ENCODE data around the gene HPCAL4. TPM values are rescaled to one million over a fixed set of nuclear protein-coding genes. Genes with fewer than 3 reads are reported as not detected.
A peak's percentile ranks its signal among the peaks of the same experiment; 100 is the strongest.

The HPCAL4 gene
- total and polyA plus RNA-seq, 9 of the 15 experiments (the other 6 are each of a cell fraction or from before 2014, with no cell fraction given): 0.01 to 0.04 (median 0.04) TPM; not detected in 4

DNA sequence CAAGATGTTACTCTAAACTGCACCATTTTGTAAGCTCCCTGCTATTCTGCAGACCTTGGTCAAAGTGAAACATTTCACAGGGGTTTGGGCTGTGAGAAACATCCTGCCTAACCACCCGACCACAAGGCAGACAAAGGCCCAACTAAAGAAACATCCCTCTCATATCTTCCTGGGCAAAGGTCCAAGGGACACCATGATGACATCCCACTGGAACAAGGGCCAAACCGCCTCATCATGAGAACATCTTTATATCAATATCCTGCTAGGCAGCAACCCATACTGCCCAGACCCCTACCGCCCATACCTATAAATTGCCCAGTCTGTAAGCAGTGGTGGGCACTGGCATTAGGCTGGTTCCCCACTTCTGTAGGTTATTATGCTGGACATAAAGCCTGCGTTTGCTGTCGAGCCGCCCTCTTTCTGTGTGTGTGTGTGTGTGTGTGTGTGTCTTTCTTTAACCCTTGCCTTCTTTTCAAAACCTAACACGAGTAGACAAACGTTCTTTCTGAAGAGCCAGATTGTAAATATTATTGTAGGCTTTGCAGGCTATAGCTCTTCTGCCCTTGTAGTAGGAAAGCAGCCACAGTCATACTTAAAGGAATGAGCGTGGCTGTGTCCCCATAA, 46.4 kb upstream of the HPCAL4 start:
- no peak for DNase-seq (ENCODE audit: extremely low read depth in 1 of 4, low spot score in 3 of 4)
- intact Hi-C loops (cut with micrococcal nuclease): no loop called here

More for the DNA sequence above, 46.4 kb upstream of the HPCAL4 start:
- H4K20me1 ChIP-seq (replicated peaks; ENCODE audit: control insufficient read depth, insufficient read depth, low read length): no peaks in the 10 kb centered on the region
- peaks cover 14 to 15% of the 10 kb centered on the region in 2 experiments; a peak in 4 of 5 replicates for H3K4me1 ChIP-seq (replicated peaks in 1 of 2; ENCODE audit: control insufficient read depth in 2 of 2, insufficient read depth in 2 of 2, low read length in 2 of 2)
- no TSS peak for BruUV-seq (replicated peaks)
- H3K9me1 ChIP-seq (ENCODE audit: control insufficient read depth, insufficient read depth, low read length): no peaks in the 10 kb centered on the region
- CTCF ChIA-PET (ENCODE audit: low intra/inter-chr PET ratio): interaction anchor here (0.6 kb wide), 1 partner anchor 161 kb away, joined by 6 read pairs; no protein-coding TSS in a partner anchor
- TF ChIP-seq, protein P1, sequence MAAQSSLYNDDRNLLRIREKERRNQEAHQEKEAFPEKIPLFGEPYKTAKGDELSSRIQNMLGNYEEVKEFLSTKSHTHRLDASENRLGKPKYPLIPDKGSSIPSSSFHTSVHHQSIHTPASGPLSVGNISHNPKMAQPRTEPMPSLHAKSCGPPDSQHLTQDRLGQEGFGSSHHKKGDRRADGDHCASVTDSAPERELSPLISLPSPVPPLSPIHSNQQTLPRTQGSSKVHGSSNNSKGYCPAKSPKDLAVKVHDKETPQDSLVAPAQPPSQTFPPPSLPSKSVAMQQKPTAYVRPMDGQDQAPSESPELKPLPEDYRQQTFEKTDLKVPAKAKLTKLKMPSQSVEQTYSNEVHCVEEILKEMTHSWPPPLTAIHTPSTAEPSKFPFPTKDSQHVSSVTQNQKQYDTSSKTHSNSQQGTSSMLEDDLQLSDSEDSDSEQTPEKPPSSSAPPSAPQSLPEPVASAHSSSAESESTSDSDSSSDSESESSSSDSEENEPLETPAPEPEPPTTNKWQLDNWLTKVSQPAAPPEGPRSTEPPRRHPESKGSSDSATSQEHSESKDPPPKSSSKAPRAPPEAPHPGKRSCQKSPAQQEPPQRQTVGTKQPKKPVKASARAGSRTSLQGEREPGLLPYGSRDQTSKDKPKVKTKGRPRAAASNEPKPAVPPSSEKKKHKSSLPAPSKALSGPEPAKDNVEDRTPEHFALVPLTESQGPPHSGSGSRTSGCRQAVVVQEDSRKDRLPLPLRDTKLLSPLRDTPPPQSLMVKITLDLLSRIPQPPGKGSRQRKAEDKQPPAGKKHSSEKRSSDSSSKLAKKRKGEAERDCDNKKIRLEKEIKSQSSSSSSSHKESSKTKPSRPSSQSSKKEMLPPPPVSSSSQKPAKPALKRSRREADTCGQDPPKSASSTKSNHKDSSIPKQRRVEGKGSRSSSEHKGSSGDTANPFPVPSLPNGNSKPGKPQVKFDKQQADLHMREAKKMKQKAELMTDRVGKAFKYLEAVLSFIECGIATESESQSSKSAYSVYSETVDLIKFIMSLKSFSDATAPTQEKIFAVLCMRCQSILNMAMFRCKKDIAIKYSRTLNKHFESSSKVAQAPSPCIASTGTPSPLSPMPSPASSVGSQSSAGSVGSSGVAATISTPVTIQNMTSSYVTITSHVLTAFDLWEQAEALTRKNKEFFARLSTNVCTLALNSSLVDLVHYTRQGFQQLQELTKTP (IDR thresholded peaks at IDR 0.05; ENCODE audit: low read depth in 1 of 2, partially characterized antibody in 2 of 2): no peak
- TF ChIP-seq, protein P2, sequence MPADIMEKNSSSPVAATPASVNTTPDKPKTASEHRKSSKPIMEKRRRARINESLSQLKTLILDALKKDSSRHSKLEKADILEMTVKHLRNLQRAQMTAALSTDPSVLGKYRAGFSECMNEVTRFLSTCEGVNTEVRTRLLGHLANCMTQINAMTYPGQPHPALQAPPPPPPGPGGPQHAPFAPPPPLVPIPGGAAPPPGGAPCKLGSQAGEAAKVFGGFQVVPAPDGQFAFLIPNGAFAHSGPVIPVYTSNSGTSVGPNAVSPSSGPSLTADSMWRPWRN (IDR thresholded peaks at IDR 0.05; ENCODE audit: low read depth): no peak
- TF ChIP-seq, protein P3, sequence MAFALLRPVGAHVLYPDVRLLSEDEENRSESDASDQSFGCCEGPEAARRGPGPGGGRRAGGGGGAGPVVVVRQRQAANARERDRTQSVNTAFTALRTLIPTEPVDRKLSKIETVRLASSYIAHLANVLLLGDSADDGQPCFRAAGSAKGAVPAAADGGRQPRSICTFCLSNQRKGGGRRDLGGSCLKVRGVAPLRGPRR (CRISPR knock-in tag; IDR thresholded peaks at IDR 0.05): no peak
- no peak for TF ChIP-seq GABPA (tag; conservative IDR thresholded peaks at IDR 0.05; ENCODE audit: low read depth)
- no peak for TF ChIP-seq ZNF57 (CRISPR knock-in tag; IDR thresholded peaks at IDR 0.05)
- no peak for TF ChIP-seq TARDBP (IDR thresholded peaks at IDR 0.05)
- TF ChIP-seq, protein P4, sequence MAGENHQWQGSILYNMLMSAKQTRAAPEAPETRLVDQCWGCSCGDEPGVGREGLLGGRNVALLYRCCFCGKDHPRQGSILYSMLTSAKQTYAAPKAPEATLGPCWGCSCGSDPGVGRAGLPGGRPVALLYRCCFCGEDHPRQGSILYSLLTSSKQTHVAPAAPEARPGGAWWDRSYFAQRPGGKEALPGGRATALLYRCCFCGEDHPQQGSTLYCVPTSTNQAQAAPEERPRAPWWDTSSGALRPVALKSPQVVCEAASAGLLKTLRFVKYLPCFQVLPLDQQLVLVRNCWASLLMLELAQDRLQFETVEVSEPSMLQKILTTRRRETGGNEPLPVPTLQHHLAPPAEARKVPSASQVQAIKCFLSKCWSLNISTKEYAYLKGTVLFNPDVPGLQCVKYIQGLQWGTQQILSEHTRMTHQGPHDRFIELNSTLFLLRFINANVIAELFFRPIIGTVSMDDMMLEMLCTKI (IDR thresholded peaks at IDR 0.05; ENCODE audit: partially characterized antibody): no peak
- TF ChIP-seq HMGN3 (IDR thresholded peaks at IDR 0.05; ENCODE audit: borderline replicate concordance, extremely low read depth, insufficient read length, low read depth, low read length): no peak
- TF ChIP-seq HLTF (IDR thresholded peaks at IDR 0.05): no peak
- no peak for TF ChIP-seq NFYB (IDR thresholded peaks at IDR 0.05; ENCODE audit: extremely low read depth, insufficient read length)
- no peak for TF ChIP-seq TEAD4 (IDR thresholded peaks at IDR 0.05; ENCODE audit: low read length)
- TF ChIP-seq TEAD4 (CRISPR knock-in tag; IDR thresholded peaks at IDR 0.05; ENCODE audit: borderline replicate concordance): no peak
- TF ChIP-seq ZNF707 (CRISPR knock-in tag; conservative IDR thresholded peaks at IDR 0.05): no peak
- TF ChIP-seq SMAD4 (CRISPR knock-in tag; conservative IDR thresholded peaks at IDR 0.05): no peak
- H2AFZ ChIP-seq (ENCODE audit: low read depth, low read length): peak overlapping the region; percentile 60
- FAIRE-seq: no peak
- no peak for ATAC-seq
- in situ Hi-C loops (cut with MboI): no loop called here
- POLR2A ChIA-PET: interaction anchor here (0.6 to 1.2 kb wide), 5 partner anchors 9 to 159 kb away, joined by 3 to 5 read pairs (median 3); no protein-coding TSS in a partner anchor
- no peak overlapping the region for H3K4me2 ChIP-seq (ENCODE audit: insufficient read depth, low read length)
- peaks cover 23% of the 10 kb centered on the region for H3K79me2 ChIP-seq (ENCODE audit: control insufficient read depth, insufficient read depth, low read length)
- H3K4me3 ChIP-seq: no peak overlapping the region
- H3K27ac ChIP-seq (ENCODE audit: extremely low read depth, low read depth, low read length): no peak overlapping the region
- H3K36me3 ChIP-seq (ENCODE audit: control insufficient read depth, insufficient read depth, low read length): peaks cover 31% of the 10 kb centered on the region
- H3K9me3 ChIP-seq (replicated peaks; ENCODE audit: control insufficient read depth, insufficient read depth, low read depth, low read length): no peaks in the 10 kb centered on the region
- H3K9ac ChIP-seq (ENCODE audit: insufficient read depth in 1 of 2, low read depth in 2 of 2, low read length in 2 of 2): no peak overlapping the region
- H3K27me3 ChIP-seq (ENCODE audit: control insufficient read depth in 2 of 2, insufficient read depth in 2 of 2, low read length in 2 of 2): peaks cover 15 to 26% of the 10 kb centered on the region in 2 experiments
- WGBS (ENCODE audit: insufficient coverage, low coverage, missing lambda C conversion rate): 90% methylated on average over 9 of the region's 9 CpGs
